NCI-H345 treated with DMSO at 0.1 percent for 48 hours (cell line): Measurements from ENCODE around the gene PRAC1.

Experiments
- DNase-seq: peaks from one replicate; lab custom pipeline; 2025; ENCODE audit not compliant: unreplicated experiment; lab: John Stamatoyannopoulos, UW

PRAC1 gene

DNA sequence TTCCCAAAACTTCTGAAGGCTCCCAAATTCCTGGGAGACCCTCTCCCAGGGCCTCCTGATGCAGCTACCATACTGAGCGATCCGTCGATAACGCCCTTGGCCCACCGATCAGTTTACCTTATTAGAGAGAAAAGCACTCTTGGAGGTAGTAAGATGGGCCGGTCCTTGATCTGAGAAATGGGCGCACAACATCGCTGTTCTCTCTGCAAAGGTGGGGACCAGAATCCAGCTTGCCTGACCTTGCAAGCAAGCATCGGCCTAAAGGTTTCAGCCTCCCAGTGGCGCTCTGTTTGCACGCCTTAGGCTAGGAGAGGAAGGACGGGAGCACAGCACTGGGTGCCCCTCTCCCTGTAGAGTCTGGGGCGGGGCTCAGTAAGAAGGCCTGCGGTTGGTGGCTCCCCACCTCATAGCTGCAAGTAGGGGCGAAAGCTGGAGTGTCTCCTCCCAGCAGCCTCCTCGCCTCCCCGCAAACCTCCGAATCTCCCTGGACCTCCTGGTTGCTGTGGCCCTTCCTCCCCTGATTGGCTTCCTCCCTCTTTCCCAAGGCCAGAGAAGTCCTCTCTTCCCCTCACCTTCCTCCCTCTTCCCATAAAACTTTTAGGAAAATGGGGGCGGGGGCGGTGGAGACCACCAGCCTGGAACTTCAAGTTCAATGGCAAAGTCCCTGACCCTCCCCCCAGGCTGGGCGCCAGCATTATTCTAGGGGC lies at the start of gene PRAC1:
PRAC1 (minus strand) TSS at position 318 of the 707 bp plus-strand sequence; CDS start at position 192, 126 bp downstream.
- DNase-seq = no peak

- DNase-seq = no peak
Observed at GRCh38 chr17:48770954-48771353, 48.6 kb upstream of the PRAC1 start.

DNA sequence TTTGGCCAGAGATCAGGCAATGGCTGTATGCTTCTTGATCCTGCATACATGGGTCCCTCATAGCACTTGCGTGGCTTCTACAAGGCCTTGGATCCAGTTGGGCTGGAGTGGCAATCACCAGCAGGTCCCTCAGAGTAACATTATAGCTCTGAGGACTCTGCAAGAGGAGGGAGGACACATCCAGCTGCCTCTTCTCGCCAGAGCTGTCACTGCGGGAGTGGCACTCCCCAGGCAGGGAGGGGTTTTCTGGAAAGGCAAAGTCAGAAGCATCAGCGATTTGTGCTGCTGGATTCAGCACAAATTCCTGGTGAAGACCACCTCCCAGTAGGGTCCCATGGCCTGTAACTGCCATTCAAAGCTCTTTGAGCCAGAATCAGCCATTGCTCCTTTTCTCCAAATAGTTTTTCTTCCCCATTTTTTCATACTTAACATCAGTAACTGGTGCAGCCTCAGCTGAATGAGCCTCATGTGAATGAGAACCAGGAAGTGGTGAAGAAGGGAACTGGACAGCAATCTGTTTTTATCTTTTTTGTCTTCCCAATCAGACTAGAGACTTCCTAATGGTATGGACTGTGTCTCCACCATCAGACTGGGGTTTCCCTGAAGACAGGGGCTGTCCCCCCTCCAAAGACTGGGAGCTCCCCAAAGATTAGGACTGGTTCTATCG lies 46.8 kb upstream of the PRAC1 start:
- no peak for DNase-seq

- no peak for DNase-seq
Observed at GRCh38 chr17:48767263-48767774, 45.0 kb upstream of the PRAC1 start.

DNA sequence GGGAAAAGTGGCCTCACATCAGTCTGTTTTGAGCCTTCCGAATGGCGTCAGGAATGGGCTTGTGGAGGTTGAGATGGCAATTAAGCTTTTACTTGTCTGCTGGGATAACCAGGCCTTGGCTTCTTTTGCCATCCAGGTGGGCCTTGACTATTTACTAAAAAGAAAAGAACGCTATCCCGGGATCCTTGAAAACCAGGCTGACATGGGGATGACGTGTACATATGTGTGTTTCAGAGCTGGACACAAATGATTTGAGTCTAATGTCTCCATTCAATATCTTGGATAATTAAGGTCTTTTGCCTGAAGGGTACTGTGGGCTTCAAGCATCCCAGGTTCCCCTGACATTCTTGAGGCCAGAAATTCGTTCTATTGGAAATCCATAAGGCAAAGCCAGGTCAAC lies 38.8 kb upstream of the PRAC1 start:
- no peak for DNase-seq

DNA sequence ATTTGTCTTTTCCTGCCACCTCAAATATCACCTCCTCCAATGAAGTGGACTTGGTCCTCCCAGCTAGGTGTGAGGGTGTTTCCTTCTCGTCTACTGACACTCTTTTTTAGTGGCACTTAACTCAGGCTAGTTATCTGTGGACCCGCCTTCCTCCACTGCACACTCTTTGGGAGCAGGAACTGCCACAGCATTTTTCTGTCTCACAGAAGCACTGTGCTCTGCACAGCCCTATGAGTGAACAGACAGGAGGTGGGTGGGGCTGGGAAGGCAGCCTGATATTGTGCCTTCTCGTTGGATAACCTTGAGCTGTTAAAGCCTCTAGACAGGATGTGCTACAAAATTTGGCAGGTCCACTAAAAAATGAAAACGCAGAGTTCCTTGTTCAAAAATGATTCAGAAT lies 38.1 kb upstream of the PRAC1 start:
- no peak for DNase-seq

DNA sequence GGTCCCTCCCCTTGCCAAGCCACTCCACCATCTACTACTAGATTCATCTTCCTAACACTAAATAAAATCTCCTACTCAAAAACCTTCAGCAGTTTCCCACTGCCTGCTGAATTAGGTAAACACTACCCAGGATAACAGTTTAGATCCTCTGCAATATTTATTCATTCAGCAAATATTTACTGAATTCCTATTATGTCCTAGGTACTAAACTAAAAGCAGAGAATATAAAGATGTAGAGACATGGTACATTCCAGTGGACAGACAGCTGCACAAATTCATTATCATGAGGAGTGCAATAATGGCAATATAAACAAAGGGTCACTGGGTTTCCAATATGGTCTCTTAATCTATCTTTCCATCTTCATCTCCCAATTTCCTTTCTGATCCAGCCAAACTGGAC lies 37.0 kb upstream of the PRAC1 start:
- no peak for DNase-seq

GRCh38 chr17:48757524-48757961 lies 35.2 kb upstream of the PRAC1 start:
- DNase-seq = no peak

DNA sequence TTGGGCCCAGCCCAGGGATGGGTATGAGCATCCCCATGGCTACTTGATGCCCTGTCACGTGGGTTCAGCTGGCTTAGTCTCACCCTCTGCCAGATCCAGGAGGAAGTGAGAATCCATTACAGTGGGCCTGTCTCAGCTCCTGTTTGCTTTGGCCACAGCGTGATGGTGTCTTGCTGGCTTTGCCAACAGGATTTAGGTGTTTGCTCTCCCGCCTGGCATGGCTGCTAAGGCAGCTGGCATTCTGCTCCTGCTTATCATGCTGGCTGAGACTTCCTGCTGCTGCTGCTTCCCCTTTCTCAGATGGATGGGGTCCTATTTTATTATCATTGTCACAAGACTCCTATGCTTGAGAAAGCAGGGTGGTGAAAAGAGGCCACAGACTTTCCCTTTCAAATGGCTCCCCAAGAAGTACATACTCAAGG lies 34.5 kb upstream of the PRAC1 start:
- DNase-seq = no peak

- DNase-seq = no peak
Observed at GRCh38 chr17:48755356-48755755, 33.0 kb upstream of the PRAC1 start.

GRCh38 chr17:48754500-48755261 lies 32.4 kb upstream of the PRAC1 start:
- no peak for DNase-seq

DNA sequence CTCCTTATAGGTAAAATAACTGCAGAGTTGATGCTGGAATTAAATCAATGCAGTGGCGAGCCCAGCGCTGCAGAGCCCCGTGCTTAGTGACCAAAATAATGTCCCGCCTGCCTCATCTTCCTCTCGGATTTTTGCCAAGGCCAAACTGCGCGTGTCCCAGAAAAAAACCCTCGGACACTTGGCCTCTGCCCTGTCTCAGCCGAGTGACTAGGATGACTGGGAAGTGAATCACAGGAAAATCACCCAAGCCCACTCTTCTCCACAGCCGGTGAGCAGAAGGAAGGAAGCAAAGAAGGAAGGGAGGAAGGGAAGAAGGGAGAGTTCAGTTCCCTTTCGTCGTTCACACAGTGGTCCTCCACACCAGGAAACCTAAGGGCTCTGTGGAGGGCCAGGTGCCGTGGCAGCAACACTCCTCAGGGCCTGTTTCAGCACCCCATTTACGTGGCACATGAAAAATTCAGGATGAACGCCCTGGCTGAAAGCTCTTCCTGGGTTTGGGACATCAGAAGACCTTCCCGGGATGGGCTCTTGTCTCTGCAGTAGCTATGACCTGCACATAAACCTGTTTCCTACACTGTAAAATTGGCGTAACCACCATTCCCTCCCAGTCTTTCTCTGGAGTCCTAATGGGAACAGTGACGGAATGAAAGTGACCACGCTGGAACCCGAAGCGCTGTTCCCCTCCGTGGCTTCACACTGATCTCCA lies 31.6 kb upstream of the PRAC1 start:
- DNase-seq = no peak

GRCh38 chr17:48752399-48753288 lies 30.3 kb upstream of the PRAC1 start:
- no peak for DNase-seq

GRCh38 chr17:48751733-48752398 lies 29.5 kb upstream of the PRAC1 start:
- no peak for DNase-seq

DNA sequence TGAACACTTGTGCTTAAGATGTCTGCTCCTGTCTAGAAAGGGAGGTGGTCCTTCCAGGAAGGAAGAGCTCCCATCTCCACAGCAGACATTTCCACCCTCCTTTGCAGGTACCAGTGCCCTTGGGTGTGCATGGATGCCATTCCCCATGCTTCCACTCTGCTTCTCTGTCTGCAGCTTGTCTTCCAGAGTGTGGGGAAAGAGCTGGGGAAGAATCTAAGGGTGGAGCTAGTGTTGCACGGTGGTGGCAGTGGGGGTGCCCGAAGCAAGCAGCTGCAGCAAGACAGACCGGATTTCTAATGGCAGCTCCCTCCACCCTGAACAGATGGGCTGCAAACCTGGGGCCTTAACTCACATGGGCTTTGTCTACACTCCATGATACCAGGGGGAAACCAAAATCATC lies 28.9 kb upstream of the PRAC1 start:
- no peak for DNase-seq

DNA sequence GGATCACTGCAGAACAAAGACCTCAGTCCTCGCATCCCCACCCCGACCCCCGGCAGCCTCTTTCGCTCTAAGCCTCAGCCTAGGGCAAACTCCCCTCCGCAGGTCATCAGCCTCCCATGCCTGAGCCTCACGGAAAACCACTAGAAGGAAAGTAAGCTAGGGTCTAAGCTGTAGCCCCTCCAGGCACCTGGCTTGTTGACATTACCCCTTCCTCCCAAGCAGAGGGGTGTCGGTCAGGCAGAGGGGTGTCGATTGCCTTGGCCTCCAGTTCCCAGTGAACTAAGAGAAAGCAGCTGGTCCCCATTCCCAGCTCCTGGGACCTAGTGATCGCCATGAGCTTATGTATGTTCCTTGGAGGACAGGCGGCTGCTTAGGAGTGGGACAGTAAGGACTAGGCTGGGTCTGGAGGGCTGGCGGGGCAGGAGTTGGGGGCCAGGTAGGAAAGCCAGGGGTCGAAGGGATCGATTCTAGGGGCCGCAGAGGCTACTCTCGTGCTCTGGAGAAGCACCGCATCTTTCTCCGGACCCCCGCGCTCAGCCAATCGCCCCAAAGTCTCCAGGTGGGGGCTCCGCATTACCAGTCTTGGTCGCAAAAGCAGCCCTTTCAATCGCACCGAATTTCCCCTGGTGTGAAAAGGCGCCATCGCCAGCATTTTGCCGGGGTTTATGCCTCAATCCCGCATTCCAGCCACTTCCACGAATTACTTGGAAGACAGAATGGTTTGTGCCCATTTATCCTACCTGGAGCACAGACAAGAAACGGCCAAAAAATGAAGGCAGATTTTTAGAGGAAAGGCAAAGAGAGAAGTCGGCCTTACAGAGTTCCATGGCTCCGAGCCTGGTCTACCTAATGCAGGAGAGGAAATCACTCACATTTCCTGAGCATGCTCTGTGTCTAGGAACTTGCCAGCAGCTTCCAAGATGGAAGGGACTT lies 27.6 kb upstream of the PRAC1 start:
- no peak for DNase-seq

DNA sequence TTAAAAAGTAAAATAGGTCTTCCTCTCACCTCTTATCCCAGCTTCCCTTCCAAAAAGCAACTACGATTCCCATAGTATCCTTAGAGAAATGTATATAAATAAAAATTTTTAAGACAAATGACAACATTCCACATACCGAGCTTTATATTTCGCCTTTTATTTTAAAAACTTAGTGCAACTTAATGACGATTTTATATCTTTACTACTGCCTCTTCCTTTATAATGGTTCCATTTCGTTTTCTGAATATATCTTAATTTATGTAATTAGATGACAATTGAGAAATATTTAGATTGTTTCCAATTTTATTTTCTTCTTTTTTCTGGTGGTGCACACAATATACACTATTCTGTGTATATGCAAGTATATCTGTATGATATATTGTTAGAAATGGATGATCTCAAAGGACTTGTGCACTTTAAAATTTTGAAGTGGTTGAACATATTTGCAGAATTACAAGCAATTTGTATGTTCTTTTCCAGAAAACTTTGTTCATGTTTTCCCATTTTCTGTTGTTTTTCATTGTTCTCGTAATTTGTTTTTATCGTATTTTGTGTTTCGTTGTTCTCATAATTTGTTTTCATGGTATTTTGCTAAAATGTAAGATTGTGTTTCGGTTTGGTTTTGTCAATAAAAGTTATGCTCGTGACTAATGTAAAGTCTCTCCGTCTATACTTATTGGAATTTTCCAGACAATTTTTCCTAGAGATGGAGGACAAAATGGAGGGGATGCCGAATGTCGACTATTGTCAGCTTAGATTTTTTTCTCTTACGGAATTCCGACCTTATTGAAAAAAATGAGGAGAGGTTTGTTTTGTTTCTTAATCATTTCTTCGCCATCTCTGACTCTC lies 26.6 kb upstream of the PRAC1 start:
- no peak for DNase-seq
